CD4-positive, alpha-beta memory T cell (primary cell): Measurements from ENCODE around the gene CYTH1. TPM values are rescaled to one million over a fixed set of nuclear protein-coding genes. Genes with fewer than 3 reads are reported as not detected.

ENCODE experiments used
- CTCF ChIA-PET: fragments of 350-600 bp; sonication (Branson Sonifier 250); formaldehyde crosslinking; loops from one replicate; lab custom pipeline; 2021; ENCODE audit warnings: inconsistent platforms; ENCODE audit not compliant: partially characterized antibody; lab: Charles Lee
- POLR2A ChIA-PET: fragments of 350-600 bp; sonication (Branson Sonifier 250); formaldehyde crosslinking; loops from one replicate; lab custom pipeline; 2021; ENCODE audit not compliant: partially characterized antibody; lab: Charles Lee
- DNase-seq, 5 donors: peaks; one replicate each; pipeline versions ENCODE4 v3.0.0 to v3.0.0-alpha.2; 2020 to 2022; ENCODE audit warnings: mixed read lengths in 1 of 5
- H3K27ac ChIP-seq: one replicate; pipeline ENCODE4 v1.7.0; 2013; ENCODE audit warnings: low read depth, low read length
- H3K27me3 ChIP-seq: 2 replicates; pipeline ENCODE4 v1.7.0; 2013; ENCODE audit warnings: mild to moderate bottlenecking, low read length, moderate library complexity; ENCODE audit not compliant: insufficient read depth
- H3K36me3 ChIP-seq: 2 replicates; pipeline ENCODE4 v1.7.0; 2013; ENCODE audit warnings: mild to moderate bottlenecking, low read length, moderate library complexity; ENCODE audit not compliant: insufficient read depth
- H3K4me1 ChIP-seq: 2 replicates; pipeline ENCODE4 v1.7.0; 2013; ENCODE audit warnings: mild to moderate bottlenecking, low read length, moderate library complexity; ENCODE audit not compliant: insufficient read depth
- H3K4me3 ChIP-seq, 2 donors: one replicate each; pipeline ENCODE4 v1.7.0; 2013; ENCODE audit warnings: low read length in 2 of 2, mild to moderate bottlenecking in 1 of 2
- H3K9me3 ChIP-seq, 2 donors: one replicate each; pipeline ENCODE4 v1.7.0; 2013; ENCODE audit warnings: low read length in 2 of 2, control low read depth in 1 of 2; ENCODE audit not compliant: control insufficient read depth in 1 of 2
- H3K27ac Mint-ChIP-seq, 7 donors: one replicate each; pipeline ENCODE4 v1.8.0; 2020 to 2021; ENCODE audit warnings: mixed read lengths in 7 of 7, mild to moderate bottlenecking in 6 of 7, inconsistent platforms in 3 of 7, moderate library complexity in 3 of 7
- H3K27me3 Mint-ChIP-seq, 2 donors: one replicate each; pipeline ENCODE4 v1.8.0; 2020 to 2021; ENCODE audit warnings: mixed read lengths in 2 of 2
- H3K36me3 Mint-ChIP-seq, 2 donors: one replicate each; pipeline ENCODE4 v1.8.0; 2020 to 2021; ENCODE audit warnings: mixed read lengths in 2 of 2, inconsistent platforms in 1 of 2, mild to moderate bottlenecking in 1 of 2
- H3K4me1 Mint-ChIP-seq, 4 donors: one replicate each; pipeline ENCODE4 v1.8.0; 2020 to 2021; ENCODE audit warnings: mixed read lengths in 4 of 4, mild to moderate bottlenecking in 1 of 4
- H3K4me3 Mint-ChIP-seq, 8 donors: one replicate each; pipeline ENCODE4 v1.8.0; 2020 to 2021; ENCODE audit warnings: mixed read lengths in 8 of 8, mild to moderate bottlenecking in 7 of 8, moderate library complexity in 6 of 8, inconsistent platforms in 3 of 8
- H3K9me3 Mint-ChIP-seq, 8 donors: one replicate each; pipeline ENCODE4 v1.8.0; 2020 to 2021; ENCODE audit warnings: mixed read lengths in 8 of 8, mild to moderate bottlenecking in 5 of 8, inconsistent platforms in 3 of 8, moderate library complexity in 1 of 8
- intact Hi-C: fragments of 100-400 bp; cut with micrococcal nuclease; formaldehyde crosslinking; loops from one replicate; pipeline ENCODE4 v1.15.1; 2023
- polyA plus RNA-seq, 2 donors: library from polyadenylated mRNA; unstranded; fragments of 300-500 nt; fragmentation: Illumina TruSeq; gene quantifications; one replicate each; pipeline ENCODE4 v1.2.3, GENCODE V29; 2021
- total RNA-seq, 2 experiments: library from RNA; stranded (reverse); gene quantifications; one replicate each; pipeline ENCODE4 v1.2.3, GENCODE V29; 2021

Gene CYTH1
- total and polyA plus RNA-seq, 4 experiments from 2014 or later = 271 to 390 (median 375) TPM

DNA sequence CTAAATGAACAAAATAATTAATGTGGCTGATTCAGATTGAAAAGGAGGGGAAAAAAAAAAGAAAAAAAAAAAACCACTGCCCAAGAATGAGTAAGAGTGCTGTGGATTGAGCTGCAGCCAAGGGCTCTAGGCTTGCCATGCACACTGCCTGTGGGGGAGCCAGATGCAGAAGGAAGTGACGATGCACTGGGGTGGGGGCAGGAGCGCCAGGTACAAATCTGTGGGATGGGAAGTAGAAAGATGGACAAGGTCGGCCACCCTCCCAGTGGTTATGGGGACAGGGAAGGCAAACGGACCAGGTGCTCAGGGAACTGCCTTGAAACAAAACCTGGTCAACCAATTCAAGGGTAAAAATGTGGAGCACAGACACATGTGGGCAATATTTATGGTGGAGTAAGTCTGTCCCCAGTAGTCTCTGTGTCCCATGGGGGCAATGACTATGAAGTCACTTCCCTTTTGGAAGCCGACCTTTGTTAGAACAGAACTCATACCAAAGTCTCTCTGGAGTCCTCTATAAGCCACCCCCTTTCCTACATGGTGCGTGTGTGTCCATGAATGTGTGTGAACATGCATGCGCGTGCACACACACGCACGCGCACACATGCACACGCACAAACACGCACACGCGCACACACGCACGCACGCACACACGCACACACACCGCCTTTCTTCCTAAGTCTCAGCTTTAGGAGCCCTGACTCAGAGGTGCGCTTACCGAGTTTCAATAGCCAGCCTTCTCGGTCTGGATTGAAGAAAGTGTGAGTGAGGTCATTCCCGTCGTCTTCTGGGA lies 84.3 kb downstream of the CYTH1 start:
- Histone ChIP-seq H3K36me3 (peaks cover 100% of the 10 kb centered on the region), H3K4me1 (no peaks in the 10 kb centered on the region), H3K27me3 (no peaks in the 10 kb centered on the region), H3K9me3 (no peaks in the 10 kb centered on the region), H3K4me3 (no peak overlapping the region), H3K27ac (no peak overlapping the region)
- H3K4me3 Mint-ChIP-seq = peak overlapping the region in 2 of 8 donors; percentile 35 to 56
- H3K27ac Mint-ChIP-seq = peak overlapping the region; percentile 36 to 86 (median 78)
- peaks cover 86 to 97% of the 10 kb centered on the region in 2 donors for H3K36me3 Mint-ChIP-seq
- peaks cover 10 to 17% (median 14%) of the 10 kb centered on the region in 4 donors for H3K4me1 Mint-ChIP-seq
- intact Hi-C loops = no loop called here
- no peak for DNase-seq
- H3K9me3 Mint-ChIP-seq = peaks cover 0 to 7% (median 0%) of the 10 kb centered on the region in 8 donors
- ChIA-PET CTCF (interaction anchor here (0.7 to 1.4 kb wide), 4 partner anchors 10 to 101 kb away, joined by 3 to 10 read pairs (median 4); no protein-coding TSS in a partner anchor), POLR2A (no interaction called here)
- H3K27me3 Mint-ChIP-seq = no peaks in the 10 kb centered on the region

- Mint-ChIP-seq H3K27me3 (no peaks in the 10 kb centered on the region), H3K9me3 (peaks cover 0 to 7% (median 0%) of the 10 kb centered on the region in 8 donors), H3K36me3 (peaks cover 88 to 97% of the 10 kb centered on the region in 2 donors), H3K4me3 (no peak overlapping the region), H3K4me1 (peaks cover 12 to 17% (median 16%) of the 10 kb centered on the region in 4 donors), H3K27ac (peak overlapping the region in 6 of 7 donors; percentile 43 to 86 (median 78))
- ChIA-PET CTCF (interaction anchor here (0.7 to 2.5 kb wide), 5 partner anchors 11 to 200 kb away, joined by 3 to 17 read pairs (median 5); no protein-coding TSS in a partner anchor), POLR2A (no interaction called here)
- Histone ChIP-seq H3K27ac (no peak overlapping the region), H3K4me3 (no peak overlapping the region), H3K27me3 (no peaks in the 10 kb centered on the region), H3K9me3 (no peaks in the 10 kb centered on the region), H3K4me1 (no peaks in the 10 kb centered on the region), H3K36me3 (peaks cover 100% of the 10 kb centered on the region)
- DNase-seq = no peak
- intact Hi-C loops = no loop called here
Measured at GRCh38 chr17:78697122-78697521, 85.0 kb downstream of the CYTH1 start.

DNA sequence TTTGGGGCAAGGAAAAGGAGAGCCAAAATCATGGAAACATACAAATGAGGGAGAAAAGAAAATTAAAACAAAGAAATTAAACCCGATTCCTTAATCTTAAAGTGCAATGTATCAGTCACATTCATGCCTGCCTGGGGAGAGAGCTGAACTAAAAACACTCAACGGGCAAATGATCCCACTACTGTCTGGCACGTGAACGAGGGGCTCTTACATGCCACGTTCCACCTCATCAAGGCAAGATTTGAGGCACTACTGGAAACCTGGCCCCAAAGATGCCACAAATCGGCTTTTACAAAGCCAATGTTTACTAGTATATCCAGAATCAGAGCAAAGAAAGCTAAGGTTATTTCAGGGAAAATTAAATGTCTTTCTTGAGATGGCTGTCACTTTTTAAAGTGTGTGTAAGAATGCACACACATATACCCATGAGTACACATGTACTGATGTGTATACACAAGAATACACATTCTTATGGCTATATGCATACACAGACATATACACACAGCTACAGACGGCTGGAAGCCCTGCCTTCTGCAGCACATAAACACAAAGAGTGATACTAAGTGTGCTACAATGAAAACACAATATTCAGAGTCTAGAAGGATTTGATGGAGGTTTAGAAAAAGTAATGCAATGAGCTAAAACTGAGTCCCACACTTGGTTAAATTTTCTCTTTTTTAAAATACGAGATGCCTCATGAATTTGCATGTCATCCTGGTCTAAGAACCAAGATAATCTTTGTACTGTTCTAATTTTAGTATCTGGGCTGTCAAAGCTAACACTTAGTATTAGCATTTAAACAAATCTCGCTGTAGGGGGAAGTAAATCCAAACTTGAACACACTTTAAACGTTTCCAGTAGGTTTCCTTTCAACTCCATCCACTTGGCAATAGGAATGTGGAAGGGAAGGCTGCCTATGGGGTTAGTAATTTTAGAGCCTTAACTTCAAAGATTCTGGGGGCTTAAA lies 85.8 kb downstream of the CYTH1 start:
- Mint-ChIP-seq H3K4me3 (no peak overlapping the region), H3K4me1 (peaks cover 11 to 17% (median 14%) of the 10 kb centered on the region in 4 donors), H3K27me3 (no peaks in the 10 kb centered on the region), H3K27ac (peak overlapping the region in 5 of 7 donors; percentile 4 to 87 (median 79)), H3K36me3 (peaks cover 85 to 97% of the 10 kb centered on the region in 2 donors), H3K9me3 (peaks cover 0 to 2% (median 0%) of the 10 kb centered on the region in 8 donors)
- no peak for DNase-seq
- POLR2A ChIA-PET = no interaction called here
- CTCF ChIA-PET = interaction anchor here (1.1 to 2.5 kb wide), 3 partner anchors 13 to 199 kb away, joined by 4 to 17 read pairs (median 5); no protein-coding TSS in a partner anchor
- no peak overlapping the region for H3K4me3 ChIP-seq
- no peaks in the 10 kb centered on the region for H3K4me1 ChIP-seq
- H3K9me3 ChIP-seq = no peaks in the 10 kb centered on the region
- H3K36me3 ChIP-seq = peaks cover 100% of the 10 kb centered on the region
- H3K27ac ChIP-seq = no peak overlapping the region
- no peaks in the 10 kb centered on the region for H3K27me3 ChIP-seq
- intact Hi-C loops = no loop called here

- H3K27ac ChIP-seq = no peak overlapping the region
- no peak for DNase-seq
- ChIA-PET CTCF (interaction anchor here (2.5 kb wide), 1 partner anchor 14 kb away, joined by 17 read pairs; no protein-coding TSS in a partner anchor), POLR2A (no interaction called here)
- intact Hi-C loops = no loop called here
- no peaks in the 10 kb centered on the region for H3K4me1 ChIP-seq
- no peaks in the 10 kb centered on the region for H3K27me3 ChIP-seq
- Mint-ChIP-seq H3K27ac (peak overlapping the region in 6 of 7 donors; percentile 35 to 88 (median 62)), H3K4me1 (peaks cover 10 to 17% (median 14%) of the 10 kb centered on the region in 4 donors), H3K4me3 (no peak overlapping the region), H3K27me3 (no peaks in the 10 kb centered on the region), H3K36me3 (peaks cover 87 to 97% of the 10 kb centered on the region in 2 donors), H3K9me3 (peaks cover 0 to 2% (median 0%) of the 10 kb centered on the region in 8 donors)
- peaks cover 95% of the 10 kb centered on the region for H3K36me3 ChIP-seq
- no peaks in the 10 kb centered on the region for H3K9me3 ChIP-seq
- H3K4me3 ChIP-seq = no peak overlapping the region
Measured at GRCh38 chr17:78694805-78695531, 87.1 kb downstream of the CYTH1 start.

DNA sequence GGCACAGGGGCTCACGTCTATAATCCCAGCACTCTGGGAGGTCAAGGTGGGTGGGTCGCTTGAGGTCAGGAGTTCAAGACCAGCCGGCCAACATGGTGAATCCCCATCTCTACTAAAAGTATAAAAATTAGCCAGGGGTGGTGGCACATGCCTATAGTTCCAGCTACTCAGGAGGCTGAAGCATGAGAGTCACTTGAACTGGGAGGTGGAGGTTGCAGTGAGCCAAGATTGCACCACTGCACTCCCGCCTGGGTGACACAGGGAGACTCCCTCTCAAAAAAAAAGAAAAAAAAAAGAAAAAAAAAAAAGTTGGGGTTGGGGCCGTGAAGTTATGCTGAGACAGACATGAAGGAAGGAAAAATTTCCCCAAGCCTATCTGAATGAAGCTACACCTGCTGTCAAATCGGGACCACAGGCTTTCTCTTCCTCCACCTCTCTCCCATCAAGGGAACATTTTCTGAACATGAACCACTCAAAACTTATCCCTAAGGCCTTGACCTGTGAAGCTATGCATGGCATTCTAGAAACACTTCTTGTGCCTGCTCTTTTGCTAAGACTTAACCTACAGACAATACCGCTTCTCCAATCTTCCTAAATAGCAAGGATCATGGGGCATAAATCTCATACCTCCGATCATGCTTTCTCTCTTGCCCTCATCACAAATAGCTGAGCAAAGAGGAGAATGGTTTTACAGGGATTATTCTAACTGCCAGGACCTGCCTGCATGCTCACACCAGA lies 88.6 kb downstream of the CYTH1 start:
- CTCF ChIA-PET = interaction anchor here (1.6 kb wide), 1 partner anchor 17 kb away, joined by 3 read pairs; no protein-coding TSS in a partner anchor
- Histone ChIP-seq H3K9me3 (no peaks in the 10 kb centered on the region), H3K4me1 (no peaks in the 10 kb centered on the region), H3K27ac (no peak overlapping the region), H3K4me3 (no peak overlapping the region), H3K27me3 (no peaks in the 10 kb centered on the region), H3K36me3 (peaks cover 95% of the 10 kb centered on the region)
- DNase-seq = no peak
- H3K9me3 Mint-ChIP-seq = peaks cover 0 to 4% (median 0%) of the 10 kb centered on the region in 8 donors
- H3K27me3 Mint-ChIP-seq = no peaks in the 10 kb centered on the region
- peaks cover 90 to 97% of the 10 kb centered on the region in 2 donors for H3K36me3 Mint-ChIP-seq
- peaks cover 12 to 24% (median 16%) of the 10 kb centered on the region in 4 donors for H3K4me1 Mint-ChIP-seq
- POLR2A ChIA-PET = interaction anchor here (0.6 to 1.4 kb wide), 3 partner anchors 15 to 699 kb away, joined by 3 to 4 read pairs (median 4); no protein-coding TSS in a partner anchor
- H3K27ac Mint-ChIP-seq = peak overlapping the region in 6 of 7 donors; percentile 29 to 79 (median 46)
- H3K4me3 Mint-ChIP-seq = no peak overlapping the region
- intact Hi-C loops = no loop called here

GRCh38 chr17:78692460-78693010 lies 89.5 kb downstream of the CYTH1 start:
- CTCF ChIA-PET = interaction anchor here (1.6 kb wide), 1 partner anchor 18 kb away, joined by 3 read pairs; no protein-coding TSS in a partner anchor
- peak overlapping the region in 4 of 7 donors; percentile 50 to 84 (median 74) for H3K27ac Mint-ChIP-seq
- POLR2A ChIA-PET = no interaction called here
- Histone ChIP-seq H3K4me1 (no peaks in the 10 kb centered on the region), H3K27ac (no peak overlapping the region), H3K9me3 (no peaks in the 10 kb centered on the region), H3K36me3 (peaks cover 95% of the 10 kb centered on the region), H3K4me3 (no peak overlapping the region), H3K27me3 (no peaks in the 10 kb centered on the region)
- H3K4me1 Mint-ChIP-seq = peaks cover 13 to 29% (median 18%) of the 10 kb centered on the region in 4 donors
- intact Hi-C loops = no loop called here
- H3K4me3 Mint-ChIP-seq = no peak overlapping the region
- no peak for DNase-seq
- H3K27me3 Mint-ChIP-seq = no peaks in the 10 kb centered on the region
- peaks cover 90 to 97% of the 10 kb centered on the region in 2 donors for H3K36me3 Mint-ChIP-seq
- peaks cover 0 to 4% (median 0%) of the 10 kb centered on the region in 8 donors for H3K9me3 Mint-ChIP-seq
